HEK293 (cell line): Measurements from ENCODE around the gene PHLDA1.

Source experiments
- CTCF ChIA-PET: fragments of 350-600 bp; formaldehyde crosslinking; extraction: SDS; loops from one replicate; lab custom pipeline; 2021; ENCODE audit warnings: antibody characterized with exemption; lab: Yijun Ruan, JAX
- POLR2A ChIA-PET: fragments of 300-600 bp; formaldehyde crosslinking; extraction: SDS; loops from one replicate; lab custom pipeline; 2020; ENCODE audit warnings: antibody characterized with exemption, inconsistent platforms; lab: Yijun Ruan, JAX
- H3K27ac ChIP-seq: fragments of 200-500 bp; sonication (Bioruptor generic); 2 replicates; pipeline ENCODE4 v1.5.1; 2014; ENCODE audit warnings: low read depth, low read length, control low read depth, inconsistent platforms; ENCODE audit errors: extremely low read depth
- H3K36me3 ChIP-seq, 2 experiments: fragments of 200-500 bp in 1 of 2; sonication (Bioruptor generic) in 1 of 2; 1 replicate in 1 of 2; 2 replicates in 1 of 2; pipeline ENCODE4 v1.5.1; 2014 to 2017; ENCODE audit warnings: inconsistent platforms in 2 of 2, low read length in 2 of 2; ENCODE audit not compliant: control insufficient read depth in 2 of 2, insufficient read depth in 1 of 2
- H3K4me1 ChIP-seq: fragments of 200-500 bp; sonication (Bioruptor generic); 2 replicates; pipeline ENCODE4 v1.5.1; 2014; ENCODE audit warnings: mild to moderate bottlenecking, low read length, inconsistent platforms; ENCODE audit not compliant: control insufficient read depth, insufficient read depth
- H3K4me3 ChIP-seq: 2 replicates; pipeline ENCODE4 v1.5.1; 2011; ENCODE audit warnings: low read depth, mild to moderate bottlenecking, control low read depth, low read length, moderate library complexity
- H3K9me3 ChIP-seq: fragments of 200-500 bp; sonication (Bioruptor generic); 2 replicates; pipeline ENCODE4 v1.5.1; 2014; ENCODE audit warnings: low read depth, low read length, inconsistent platforms; ENCODE audit not compliant: control insufficient read depth, insufficient read depth
- ATF2 ChIP-seq: fragments of 450-650 bp; formaldehyde crosslinking; IDR thresholded peaks from 2 replicates; pipeline ENCODE4 v1.5.1; 2016; ENCODE audit warnings: missing biosample characterization, missing genetic modification characterization, low read depth
- GLI2 ChIP-seq: fragments of 450-650 bp; formaldehyde crosslinking; IDR thresholded peaks from 2 replicates; pipeline ENCODE4; 2017; ENCODE audit warnings: missing biosample characterization, missing genetic modification characterization, low read depth, borderline replicate concordance
- IKZF3 ChIP-seq: fragments of 450-650 bp; IDR thresholded peaks from 2 replicates; pipeline ENCODE4 v1.5.0; 2018; ENCODE audit warnings: missing biosample characterization, mild to moderate bottlenecking, missing genetic modification characterization, moderate library complexity
- MYNN ChIP-seq: fragments of 450-650 bp; formaldehyde crosslinking; IDR thresholded peaks from 2 replicates; pipeline ENCODE4 v1.5.1; 2016; ENCODE audit warnings: missing biosample characterization, missing genetic modification characterization, borderline replicate concordance
- OVOL3 ChIP-seq: fragments of 450-650 bp; formaldehyde crosslinking; IDR thresholded peaks from 2 replicates; pipeline ENCODE4 v1.5.1; 2016; ENCODE audit warnings: missing biosample characterization, missing genetic modification characterization
- REST ChIP-seq: fragments of 450-650 bp; formaldehyde crosslinking; IDR thresholded peaks from 2 replicates; pipeline ENCODE4 v1.5.1; 2016; ENCODE audit warnings: missing biosample characterization, missing genetic modification characterization
- ZBTB21 ChIP-seq: fragments of 450-650 bp; formaldehyde crosslinking; IDR thresholded peaks from 2 replicates; pipeline ENCODE4 v1.5.1; 2017; ENCODE audit warnings: missing biosample characterization, missing genetic modification characterization
- ZFHX2 ChIP-seq: fragments of 450-650 bp; formaldehyde crosslinking; conservative IDR thresholded peaks from 2 replicates; pipeline ENCODE4 v1.5.1; 2016; ENCODE audit warnings: missing biosample characterization, missing genetic modification characterization
- ZNF140 ChIP-seq: fragments of 450-650 bp; formaldehyde crosslinking; IDR thresholded peaks from 2 replicates; pipeline ENCODE4 v1.5.1; 2016; ENCODE audit warnings: missing biosample characterization, missing genetic modification characterization
- ZNF274 ChIP-seq, 2 experiments: fragments of 200-500 bp in 1 of 2; fragments of 450-650 bp in 1 of 2; sonication (Bioruptor generic) in 1 of 2; formaldehyde crosslinking in 1 of 2; IDR thresholded peaks; 2 replicates each; pipeline versions ENCODE4 v1.5.1 to v1.6.1; 2014 to 2016; ENCODE audit warnings: borderline replicate concordance in 1 of 2, inconsistent platforms in 1 of 2, low read length in 1 of 2, missing biosample characterization in 1 of 2, missing genetic modification characterization in 1 of 2
- ZNF280C ChIP-seq: fragments of 450-650 bp; formaldehyde crosslinking; IDR thresholded peaks from 2 replicates; pipeline ENCODE4 v1.5.1; 2016; ENCODE audit warnings: missing biosample characterization, missing genetic modification characterization
- ZNF530 ChIP-seq: fragments of 450-650 bp; formaldehyde crosslinking; IDR thresholded peaks from 2 replicates; pipeline ENCODE4 v1.5.1; 2016; ENCODE audit warnings: low read depth, missing biosample characterization, missing genetic modification characterization
- ZNF549 ChIP-seq: fragments of 450-650 bp; IDR thresholded peaks from 2 replicates; pipeline ENCODE4 v1.5.1; 2018; ENCODE audit warnings: missing biosample characterization, missing genetic modification characterization, mild to moderate bottlenecking, inconsistent platforms, moderate library complexity
- ZNF560 ChIP-seq: fragments of 450-650 bp; formaldehyde crosslinking; IDR thresholded peaks from 2 replicates; pipeline ENCODE4 v1.5.1; 2017; ENCODE audit warnings: missing biosample characterization, missing genetic modification characterization, borderline replicate concordance
- ZNF571 ChIP-seq: fragments of 450-650 bp; formaldehyde crosslinking; IDR thresholded peaks from 2 replicates; pipeline ENCODE4 v1.5.0; 2017; ENCODE audit warnings: missing biosample characterization, missing genetic modification characterization
- ZNF658 ChIP-seq: fragments of 450-650 bp; formaldehyde crosslinking; IDR thresholded peaks from 2 replicates; pipeline ENCODE4; 2016; ENCODE audit warnings: missing biosample characterization, missing genetic modification characterization
- ZNF768 ChIP-seq: fragments of 450-650 bp; formaldehyde crosslinking; IDR thresholded peaks from 2 replicates; pipeline ENCODE4 v1.5.1; 2018; ENCODE audit warnings: missing biosample characterization, mild to moderate bottlenecking, missing genetic modification characterization
- TF ChIP-seq, protein P1 (sequence below): fragments of 450-650 bp; IDR thresholded peaks from 2 replicates; pipeline ENCODE4 v1.5.1; 2018; ENCODE audit warnings: missing biosample characterization, missing genetic modification characterization
- TF ChIP-seq, protein P2 (sequence below): fragments of 450-650 bp; formaldehyde crosslinking; conservative IDR thresholded peaks from 2 replicates; pipeline ENCODE4 v1.5.1; 2016; ENCODE audit warnings: low read depth, missing biosample characterization, missing genetic modification characterization
- TF ChIP-seq, protein P3 (sequence below): fragments of 450-650 bp; formaldehyde crosslinking; IDR thresholded peaks from 2 replicates; pipeline ENCODE4 v1.5.1; 2017; ENCODE audit warnings: missing biosample characterization, mild to moderate bottlenecking, missing genetic modification characterization, moderate library complexity

PHLDA1 gene

DNA sequence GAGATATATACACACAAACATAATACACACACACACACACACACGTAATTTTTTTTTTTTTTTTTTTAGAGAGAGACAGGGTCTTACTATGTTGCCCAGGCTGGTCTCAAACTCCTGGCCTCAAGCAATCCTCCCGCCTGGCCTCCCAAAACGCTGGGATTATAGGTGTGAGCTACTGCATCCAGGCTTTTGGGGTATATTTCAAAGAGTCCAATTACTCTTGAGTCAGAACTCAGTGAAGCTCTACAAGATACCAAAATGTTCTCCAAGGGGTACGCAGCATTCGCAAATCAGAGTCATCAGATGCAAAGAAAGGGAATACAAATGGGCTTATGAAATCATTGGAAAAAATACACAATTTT, 54.0 kb downstream of the PHLDA1 start (continued):
- TF ChIP-seq ZNF280C (tag by site-specific recombination): no peak
- no peak for TF ChIP-seq ZNF549
- no peak for TF ChIP-seq ZFHX2 (tag by site-specific recombination)
- no peak for TF ChIP-seq ATF2 (tag by site-specific recombination)
- TF ChIP-seq, protein P1, sequence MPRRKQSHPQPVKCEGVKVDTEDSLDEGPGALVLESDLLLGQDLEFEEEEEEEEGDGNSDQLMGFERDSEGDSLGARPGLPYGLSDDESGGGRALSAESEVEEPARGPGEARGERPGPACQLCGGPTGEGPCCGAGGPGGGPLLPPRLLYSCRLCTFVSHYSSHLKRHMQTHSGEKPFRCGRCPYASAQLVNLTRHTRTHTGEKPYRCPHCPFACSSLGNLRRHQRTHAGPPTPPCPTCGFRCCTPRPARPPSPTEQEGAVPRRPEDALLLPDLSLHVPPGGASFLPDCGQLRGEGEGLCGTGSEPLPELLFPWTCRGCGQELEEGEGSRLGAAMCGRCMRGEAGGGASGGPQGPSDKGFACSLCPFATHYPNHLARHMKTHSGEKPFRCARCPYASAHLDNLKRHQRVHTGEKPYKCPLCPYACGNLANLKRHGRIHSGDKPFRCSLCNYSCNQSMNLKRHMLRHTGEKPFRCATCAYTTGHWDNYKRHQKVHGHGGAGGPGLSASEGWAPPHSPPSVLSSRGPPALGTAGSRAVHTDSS (tag by site-specific recombination): no peak
- no peak for TF ChIP-seq ZNF530 (tag by site-specific recombination)
- TF ChIP-seq GLI2: no peak
- TF ChIP-seq ZNF274 (IDR thresholded peaks at IDR 0.05; ENCODE audit: low read length): no peak
- no peak for TF ChIP-seq ZNF274 (tag by site-specific recombination; IDR thresholded peaks at IDR 0.05; ENCODE audit: borderline replicate concordance)
- no peak for TF ChIP-seq ZNF658 (tag by site-specific recombination)
- TF ChIP-seq, all 188 proteins: peak for 0

DNA sequence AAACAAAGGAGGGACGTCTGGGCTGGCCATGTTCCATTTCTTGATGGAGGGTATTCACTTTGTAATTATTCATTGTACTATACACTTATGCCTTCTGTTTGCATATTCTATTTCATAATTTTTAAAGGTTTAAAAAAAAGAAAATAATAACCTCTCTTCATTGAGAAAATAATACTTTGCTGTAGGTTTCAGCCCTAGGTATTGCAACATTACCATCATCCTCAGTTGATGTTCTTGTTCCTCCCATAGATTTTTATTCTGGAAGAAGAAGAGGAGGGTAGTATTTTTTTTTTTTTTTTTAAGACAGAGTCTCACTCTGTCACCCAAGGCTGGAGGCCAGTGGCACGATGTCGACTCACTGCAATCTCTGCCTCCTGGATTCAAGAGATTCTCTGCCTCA, 54.7 kb downstream of the PHLDA1 start:
- Histone ChIP-seq H3K9me3 (no peaks in the 10 kb centered on the region), H3K4me3 (no peak overlapping the region), H3K27ac (no peak overlapping the region), H3K36me3 (no peaks in the 10 kb centered on the region), H3K4me1 (peaks cover 9% of the 10 kb centered on the region)
- POLR2A ChIA-PET: no interaction called here
- TF ChIP-seq ZBTB21 (tag by site-specific recombination) (no peak), ZNF571 (tag by site-specific recombination) (no peak), IKZF3 (tag by site-specific recombination) (no peak)
- CTCF ChIA-PET: no interaction called here

GRCh38 chr12:75976113-75976512, 55.5 kb downstream of the PHLDA1 start:
- no peaks in the 10 kb centered on the region for H3K36me3 ChIP-seq
- CTCF ChIA-PET: no interaction called here
- no peak overlapping the region for H3K27ac ChIP-seq
- no peak overlapping the region for H3K4me3 ChIP-seq
- POLR2A ChIA-PET: no interaction called here
- no peaks in the 10 kb centered on the region for H3K9me3 ChIP-seq
- peaks cover 9% of the 10 kb centered on the region for H3K4me1 ChIP-seq
- TF ChIP-seq REST (tag by site-specific recombination) (no peak), ZNF560 (tag by site-specific recombination) (no peak), OVOL3 (tag by site-specific recombination) (no peak), ZNF768 (tag by site-specific recombination) (no peak), ZNF140 (tag by site-specific recombination) (no peak), MYNN (no peak)
- TF ChIP-seq, protein P2, sequence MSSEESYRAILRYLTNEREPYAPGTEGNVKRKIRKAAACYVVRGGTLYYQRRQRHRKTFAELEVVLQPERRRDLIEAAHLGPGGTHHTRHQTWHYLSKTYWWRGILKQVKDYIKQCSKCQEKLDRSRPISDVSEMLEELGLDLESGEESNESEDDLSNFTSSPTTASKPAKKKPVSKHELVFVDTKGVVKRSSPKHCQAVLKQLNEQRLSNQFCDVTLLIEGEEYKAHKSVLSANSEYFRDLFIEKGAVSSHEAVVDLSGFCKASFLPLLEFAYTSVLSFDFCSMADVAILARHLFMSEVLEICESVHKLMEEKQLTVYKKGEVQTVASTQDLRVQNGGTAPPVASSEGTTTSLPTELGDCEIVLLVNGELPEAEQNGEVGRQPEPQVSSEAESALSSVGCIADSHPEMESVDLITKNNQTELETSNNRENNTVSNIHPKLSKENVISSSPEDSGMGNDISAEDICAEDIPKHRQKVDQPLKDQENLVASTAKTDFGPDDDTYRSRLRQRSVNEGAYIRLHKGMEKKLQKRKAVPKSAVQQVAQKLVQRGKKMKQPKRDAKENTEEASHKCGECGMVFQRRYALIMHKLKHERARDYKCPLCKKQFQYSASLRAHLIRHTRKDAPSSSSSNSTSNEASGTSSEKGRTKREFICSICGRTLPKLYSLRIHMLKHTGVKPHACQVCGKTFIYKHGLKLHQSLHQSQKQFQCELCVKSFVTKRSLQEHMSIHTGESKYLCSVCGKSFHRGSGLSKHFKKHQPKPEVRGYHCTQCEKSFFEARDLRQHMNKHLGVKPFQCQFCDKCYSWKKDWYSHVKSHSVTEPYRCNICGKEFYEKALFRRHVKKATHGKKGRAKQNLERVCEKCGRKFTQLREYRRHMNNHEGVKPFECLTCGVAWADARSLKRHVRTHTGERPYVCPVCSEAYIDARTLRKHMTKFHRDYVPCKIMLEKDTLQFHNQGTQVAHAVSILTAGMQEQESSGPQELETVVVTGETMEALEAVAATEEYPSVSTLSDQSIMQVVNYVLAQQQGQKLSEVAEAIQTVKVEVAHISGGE (tag by site-specific recombination): no peak
- TF ChIP-seq, protein P3, sequence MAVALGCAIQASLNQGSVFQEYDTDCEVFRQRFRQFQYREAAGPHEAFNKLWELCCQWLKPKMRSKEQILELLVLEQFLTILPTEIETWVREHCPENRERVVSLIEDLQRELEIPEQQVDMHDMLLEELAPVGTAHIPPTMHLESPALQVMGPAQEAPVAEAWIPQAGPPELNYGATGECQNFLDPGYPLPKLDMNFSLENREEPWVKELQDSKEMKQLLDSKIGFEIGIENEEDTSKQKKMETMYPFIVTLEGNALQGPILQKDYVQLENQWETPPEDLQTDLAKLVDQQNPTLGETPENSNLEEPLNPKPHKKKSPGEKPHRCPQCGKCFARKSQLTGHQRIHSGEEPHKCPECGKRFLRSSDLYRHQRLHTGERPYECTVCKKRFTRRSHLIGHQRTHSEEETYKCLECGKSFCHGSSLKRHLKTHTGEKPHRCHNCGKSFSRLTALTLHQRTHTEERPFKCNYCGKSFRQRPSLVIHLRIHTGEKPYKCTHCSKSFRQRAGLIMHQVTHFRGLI (tag by site-specific recombination): no peak
